HG03280 (cell line): ENCODE results near the gene KCNJ9.

Source experiments
- ATAC-seq: cut with Tn5 transposase; IDR thresholded peaks from one replicate; pipeline ENCODE4 v1.9.1; 2021; ENCODE audit warnings: mild to moderate bottlenecking, moderate library complexity; ENCODE audit not compliant: unreplicated experiment

Gene KCNJ9

DNA sequence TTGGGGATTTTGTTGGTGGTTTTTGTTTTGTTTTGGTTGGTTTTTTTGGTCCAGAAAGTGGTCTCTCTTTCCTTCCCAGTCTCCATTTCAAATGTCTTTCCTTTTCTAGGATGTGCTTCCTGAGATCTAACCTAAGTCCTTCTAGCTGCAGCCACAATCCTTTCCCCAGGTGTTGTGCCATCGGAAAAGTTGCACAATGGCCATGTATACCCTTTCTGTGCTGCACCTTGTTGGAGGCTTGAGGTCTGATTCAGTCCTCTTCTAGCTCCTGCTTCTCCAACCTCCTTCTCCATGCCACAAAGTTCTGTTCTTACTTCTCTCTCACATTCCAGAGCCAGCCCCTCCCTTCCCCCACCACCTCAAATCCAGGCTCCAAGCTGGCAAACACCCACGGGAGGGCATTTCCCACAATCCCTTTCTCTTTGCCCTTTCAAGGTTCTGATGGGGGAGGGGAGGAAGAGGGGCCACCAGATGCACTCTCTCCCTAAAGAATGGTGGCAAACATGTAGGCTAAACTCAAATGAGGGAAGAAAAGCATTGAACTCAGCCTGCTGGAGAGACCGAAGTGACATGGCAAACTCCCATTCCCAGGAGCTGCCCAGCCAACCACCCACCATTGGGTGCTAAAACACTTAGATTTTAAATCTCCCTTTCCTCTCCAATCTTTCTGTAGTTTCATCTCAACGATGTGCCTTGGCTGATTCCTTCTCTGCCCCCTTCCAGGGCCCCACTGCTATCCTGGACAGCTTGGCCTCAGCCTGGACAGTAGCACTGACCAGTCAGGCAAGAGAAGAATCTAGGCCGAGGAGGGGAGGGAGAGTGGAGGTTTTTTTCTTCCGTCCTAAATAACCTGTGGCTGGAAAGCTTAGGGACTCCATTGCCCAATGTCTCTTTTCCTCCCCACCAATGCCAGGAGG lies 14.3 kb upstream of the KCNJ9 start:
- no peak for ATAC-seq

DNA sequence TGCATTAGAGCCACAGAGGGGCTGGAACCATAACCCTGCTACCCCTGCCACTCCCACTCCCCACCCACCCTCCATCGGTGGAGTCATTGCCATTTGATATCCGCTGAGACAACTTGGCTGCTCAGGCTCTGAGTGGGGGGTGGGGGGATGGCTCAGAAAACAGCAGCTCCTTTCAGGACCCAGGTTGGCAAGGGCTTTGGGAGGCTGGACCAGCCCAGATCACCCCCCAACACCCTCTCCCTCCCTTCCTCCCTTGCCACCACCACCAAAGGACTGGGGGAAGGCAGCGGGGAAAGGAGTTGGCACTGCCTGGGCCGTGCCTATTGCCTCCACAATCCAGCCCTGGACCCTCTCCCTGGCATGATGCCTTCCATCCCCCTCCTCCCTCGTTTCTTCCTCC lies 13.1 kb upstream of the KCNJ9 start:
- no peak for ATAC-seq

DNA sequence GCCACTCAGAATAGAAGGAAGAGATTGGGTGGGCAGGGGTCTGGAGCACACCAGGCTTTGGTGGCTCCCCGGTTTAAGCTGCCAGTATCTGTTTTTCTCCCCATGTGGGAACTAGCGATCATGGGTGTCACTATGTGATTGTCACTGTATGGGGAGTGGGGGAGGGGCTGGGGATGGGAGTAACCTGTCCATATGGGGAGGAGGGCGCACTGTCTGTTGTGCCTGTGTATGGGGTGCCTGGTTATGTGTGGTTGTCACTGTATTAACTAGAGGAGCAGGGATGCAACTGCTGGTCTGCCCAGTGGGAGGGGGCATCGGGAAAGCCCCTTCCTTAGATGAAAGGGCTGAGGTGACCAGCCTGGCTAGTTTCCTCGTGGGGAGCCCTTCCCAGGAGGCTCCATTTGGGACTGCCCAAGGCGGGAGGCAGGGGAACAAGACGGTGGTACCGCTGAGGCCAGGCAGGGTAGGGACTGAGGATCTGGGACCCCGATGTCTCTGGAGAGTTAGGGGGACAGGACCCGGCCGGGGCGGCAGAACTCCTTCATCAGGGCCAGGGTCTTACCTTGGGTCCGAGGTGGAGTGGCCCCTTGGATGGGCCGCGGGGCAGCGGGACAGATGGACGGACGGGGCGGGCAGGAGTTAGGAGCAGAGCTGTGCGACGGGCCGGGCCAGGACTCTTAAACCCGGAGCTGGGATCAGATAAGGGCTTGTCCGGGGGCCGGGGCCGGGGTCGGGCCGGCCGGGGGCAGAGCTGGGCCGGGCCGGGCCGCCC lies 11.7 kb upstream of the KCNJ9 start, which contains the start of gene KCNJ10:
KCNJ10 (minus strand) TSS at position 701 of the 772 bp plus-strand sequence. CDS start 27,628 bp downstream, outside the sequence.
- ATAC-seq = no peak

DNA sequence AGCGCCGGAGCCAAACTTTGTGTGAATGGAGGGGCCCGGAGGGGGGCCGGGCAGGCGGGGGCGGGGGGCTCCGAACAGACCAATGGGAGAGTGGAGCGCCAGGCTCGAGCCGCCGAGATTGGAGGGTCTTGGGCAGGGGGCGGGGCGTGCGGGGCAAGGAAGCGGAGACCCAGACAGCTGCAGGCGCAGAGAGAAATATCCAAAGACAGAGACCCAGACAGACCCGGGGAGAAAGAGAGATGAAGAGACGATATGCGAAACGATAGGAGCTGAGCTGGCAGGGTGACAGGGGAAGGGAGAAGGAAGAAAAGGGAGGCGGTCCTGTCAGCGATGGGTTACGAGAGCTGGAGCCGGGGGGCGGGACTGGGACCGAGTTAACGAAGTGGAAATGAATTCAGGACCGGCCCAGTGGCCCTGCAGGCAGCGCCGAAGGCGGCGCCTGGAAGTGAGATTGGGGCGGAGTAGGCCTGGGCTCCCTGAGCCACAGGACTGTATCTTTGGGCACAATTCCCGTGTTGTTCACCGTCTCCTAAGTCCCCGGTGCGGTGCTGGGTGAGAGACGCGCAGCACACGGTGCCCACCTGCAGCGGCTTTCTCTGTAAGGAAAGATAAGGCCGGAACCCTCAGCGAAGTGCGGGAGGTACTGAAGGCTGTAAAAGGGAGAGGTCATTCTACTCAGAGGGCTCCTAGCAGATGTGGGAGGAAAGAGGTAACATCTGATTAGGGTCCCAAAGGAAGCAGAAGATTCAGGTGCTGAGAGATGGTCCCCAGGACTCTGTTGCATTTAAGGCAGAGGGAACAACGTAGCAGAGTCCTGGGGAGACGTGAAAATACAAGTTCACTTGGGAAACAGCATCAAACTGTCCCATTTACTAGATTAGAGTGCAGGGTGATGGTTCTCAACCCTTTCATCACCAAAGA lies 10.8 kb upstream of the KCNJ9 start:
- no peak for ATAC-seq

DNA sequence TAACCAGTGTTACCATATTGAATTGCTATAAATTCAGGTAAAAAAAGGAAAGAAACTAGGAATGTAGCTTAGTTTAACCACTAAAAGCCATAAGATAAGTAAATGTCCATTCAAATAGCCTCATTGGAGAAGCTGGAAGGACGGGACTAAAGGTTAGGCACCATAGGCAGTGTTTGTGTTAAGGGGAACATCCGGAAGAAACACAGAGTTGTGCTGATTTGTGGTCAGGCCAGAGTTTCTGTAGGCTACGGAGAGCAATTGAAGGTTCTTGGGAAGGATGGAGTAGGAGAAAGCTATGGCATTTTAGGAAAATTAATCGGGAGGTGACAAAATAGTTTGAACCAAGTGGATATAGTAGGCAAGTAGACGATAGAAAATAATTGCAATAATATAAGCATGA lies 10.0 kb upstream of the KCNJ9 start:
- no peak for ATAC-seq

DNA sequence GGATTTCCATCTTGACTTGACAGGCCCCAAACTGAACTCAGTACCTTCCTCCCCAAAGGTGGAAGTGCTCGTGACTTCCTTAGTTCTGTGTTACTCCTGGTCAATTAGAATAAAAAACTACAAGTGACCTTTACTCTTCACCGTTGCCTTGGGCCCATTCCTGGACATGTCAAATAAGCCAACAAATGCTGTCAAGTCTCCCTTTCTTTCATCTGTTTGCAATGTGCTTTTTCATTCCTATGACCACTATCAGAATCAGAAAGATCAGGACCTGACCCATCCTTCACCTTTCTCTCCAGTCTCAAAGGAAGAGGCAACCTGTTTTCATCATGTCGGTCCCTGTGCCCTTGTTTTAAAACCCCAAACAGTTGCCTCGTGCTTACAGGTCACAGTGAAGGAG lies 6.5 kb upstream of the KCNJ9 start:
- ATAC-seq = no peak

DNA sequence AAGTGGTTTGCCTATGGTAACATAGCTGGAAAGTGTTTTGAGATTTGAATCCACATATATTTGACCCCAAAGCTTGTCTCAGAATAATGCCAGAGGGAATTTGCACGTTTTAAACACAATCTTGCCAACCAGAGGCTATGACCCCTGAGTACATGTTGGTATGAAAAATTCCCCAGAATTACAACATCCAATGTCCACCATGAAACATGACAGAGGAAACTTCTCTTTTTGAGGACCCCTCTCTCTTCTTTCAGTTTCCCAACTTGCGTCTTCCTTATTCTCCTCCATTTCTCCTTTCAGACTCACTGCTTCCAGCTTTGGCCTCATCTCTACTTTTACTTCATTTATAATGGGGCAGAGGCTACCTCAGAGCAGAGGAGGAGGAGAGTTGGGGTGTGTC lies 5.5 kb upstream of the KCNJ9 start:
- ATAC-seq = no peak

DNA sequence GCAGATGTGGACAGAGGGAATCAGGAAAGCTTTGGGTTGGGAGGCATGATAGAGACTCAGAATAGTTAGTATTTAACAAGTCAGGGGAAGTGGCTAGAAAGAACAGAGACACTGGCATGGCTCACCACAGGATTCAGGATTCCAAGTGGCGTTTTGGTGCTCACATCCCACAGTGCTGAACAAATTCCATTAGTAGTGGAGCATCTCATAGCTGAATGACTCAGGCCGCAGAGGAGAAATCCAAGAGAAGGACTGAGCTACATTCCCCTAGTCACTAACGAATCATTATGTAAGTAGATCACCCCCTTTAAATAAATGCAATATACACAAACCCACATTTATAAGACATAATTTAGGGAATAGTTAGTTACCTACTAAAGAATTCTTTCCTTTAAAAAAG lies 5.0 kb upstream of the KCNJ9 start:
- no peak for ATAC-seq

DNA sequence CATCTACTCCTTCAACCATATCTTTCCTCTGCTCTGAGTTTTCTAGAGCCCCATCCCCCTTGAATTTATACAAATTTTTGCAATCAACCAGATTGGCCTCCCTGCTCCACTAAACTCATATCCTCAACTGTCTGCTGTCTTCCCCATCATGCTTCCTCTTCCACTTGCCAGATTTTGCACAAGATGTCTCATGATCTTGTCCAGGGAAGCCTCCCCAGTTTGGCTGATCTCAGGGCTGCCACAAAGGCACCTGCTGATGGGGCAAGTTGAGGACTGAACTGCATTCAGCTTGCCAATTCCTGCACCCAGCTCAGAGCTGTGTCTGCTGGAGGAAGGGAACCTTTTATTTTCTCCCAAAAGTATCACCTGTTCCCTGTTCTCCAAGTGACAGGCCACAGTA lies 3.9 kb upstream of the KCNJ9 start:
- ATAC-seq = no peak

DNA sequence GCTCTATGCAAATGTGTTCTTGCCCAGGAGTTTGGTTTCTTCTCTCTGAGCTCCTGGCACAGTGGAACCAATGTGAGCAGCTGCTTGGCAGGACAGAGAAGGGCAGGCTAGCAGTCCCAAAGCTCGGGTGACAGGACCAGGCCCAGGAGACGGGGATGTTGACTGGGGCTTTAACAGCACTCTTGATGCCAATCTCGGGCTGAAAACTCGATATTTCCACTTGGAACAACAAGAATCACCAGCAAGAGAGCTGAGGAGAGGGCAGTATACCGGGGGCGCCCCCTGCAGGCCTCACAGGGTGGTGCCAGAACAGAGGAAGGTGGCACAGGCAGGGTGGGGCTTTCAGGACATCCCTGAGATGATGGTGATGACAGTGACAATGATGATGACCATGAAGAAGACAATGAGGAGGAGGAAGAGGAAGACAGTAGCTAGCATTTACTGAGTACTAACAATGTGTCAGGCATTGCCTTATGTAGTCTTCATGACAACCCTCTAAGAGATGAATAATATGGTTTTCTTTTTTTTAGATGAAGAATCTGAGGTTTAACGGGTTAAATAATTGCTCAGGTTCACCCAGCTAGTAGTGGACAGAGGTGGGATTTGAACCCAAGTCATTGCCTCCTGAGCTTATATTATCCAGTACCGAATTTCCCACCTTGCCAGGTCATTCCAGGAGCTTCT lies 2.7 kb upstream of the KCNJ9 start:
- ATAC-seq = peak; percentile 84

DNA sequence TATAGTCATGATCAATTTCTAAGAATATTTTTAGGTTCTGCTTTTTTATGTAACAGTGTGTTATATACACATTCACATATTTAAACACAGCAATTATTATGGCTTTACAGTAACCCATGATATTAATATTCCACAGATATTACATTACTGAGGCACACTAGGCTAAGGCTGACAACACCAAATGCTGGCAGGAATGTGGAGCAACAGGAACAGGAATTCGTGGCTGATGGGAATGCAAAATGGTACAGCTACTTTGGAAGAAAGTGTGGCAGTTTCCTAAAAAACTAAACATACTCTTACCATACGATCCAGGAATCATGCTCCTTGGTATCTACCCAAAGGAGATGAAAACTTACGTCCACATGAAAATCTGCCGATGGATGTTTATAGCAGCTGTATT lies 1.9 kb upstream of the KCNJ9 start:
- ATAC-seq = no peak

DNA sequence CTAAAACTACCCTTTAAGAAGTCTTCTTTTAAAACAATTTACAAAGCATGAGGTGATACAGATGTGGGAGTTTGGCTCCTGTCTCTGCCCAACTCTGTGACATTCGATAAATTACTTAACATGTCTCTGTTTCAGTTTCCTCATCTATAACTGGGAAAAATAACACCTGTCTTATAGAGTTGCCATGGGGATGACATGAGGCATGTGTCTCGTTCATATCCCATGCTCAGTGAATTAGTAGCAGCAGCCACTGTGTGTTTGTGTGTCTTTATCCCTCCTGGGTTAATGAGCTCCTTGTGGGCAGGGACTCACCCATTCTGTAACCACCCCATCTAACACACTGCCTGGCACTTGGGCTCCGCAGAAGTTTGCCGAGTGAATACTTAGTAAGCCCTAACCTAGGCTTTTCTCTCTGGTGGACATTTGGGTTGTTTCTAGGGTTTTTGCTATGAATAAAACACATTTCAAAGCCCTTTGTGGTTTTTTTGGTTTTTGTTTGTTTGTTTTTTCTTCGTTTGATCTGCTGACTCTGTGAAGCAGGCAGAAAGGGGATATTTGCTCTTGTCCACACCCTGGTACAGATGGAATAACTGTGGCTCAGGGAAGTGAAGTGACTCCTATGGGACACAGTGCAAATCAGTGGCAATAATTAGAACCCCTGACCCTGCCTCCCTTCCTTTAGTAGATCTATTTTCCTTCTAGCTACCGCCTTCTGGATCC lies 797 bp upstream of the KCNJ9 start:
- ATAC-seq = no peak

DNA sequence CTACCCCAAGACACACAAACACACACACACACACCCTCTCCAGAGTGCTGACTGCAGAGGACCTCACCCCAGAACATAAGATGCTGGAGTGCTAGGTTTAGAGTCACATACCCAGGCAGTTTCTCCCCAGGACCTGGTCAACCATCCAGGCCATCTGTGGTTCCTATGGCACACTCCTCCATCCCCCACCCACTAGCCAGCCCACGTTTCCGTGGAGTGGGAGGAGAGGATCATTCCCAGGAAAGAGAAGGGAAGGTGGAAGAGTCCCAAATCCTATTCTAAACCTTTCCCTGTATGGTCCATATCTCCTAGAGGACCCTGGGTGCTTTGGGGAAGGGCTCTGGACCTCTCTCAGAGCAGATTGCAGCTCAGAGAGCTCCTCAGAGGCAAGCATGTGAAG lies 1.1 kb downstream of the KCNJ9 start:
- no peak for ATAC-seq

DNA sequence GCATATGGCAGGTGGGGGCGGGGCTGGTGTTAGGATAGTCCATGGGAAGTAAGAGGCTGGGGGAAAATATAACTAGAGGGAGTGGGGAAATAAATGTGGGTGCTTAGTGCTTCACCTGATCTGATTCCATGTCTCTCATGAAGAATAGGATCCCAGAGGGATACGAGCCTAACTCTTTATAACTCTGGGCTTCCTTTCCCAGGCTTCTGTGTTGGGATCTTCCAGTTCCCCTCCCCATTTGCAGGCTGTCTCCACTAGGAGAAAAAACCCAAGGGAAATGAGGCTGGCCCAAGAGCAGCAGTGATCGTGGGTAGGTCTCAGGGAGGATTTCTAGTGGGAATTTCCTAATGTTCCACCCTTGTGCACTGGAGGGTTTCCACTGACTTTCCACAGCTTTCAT lies 1.6 kb downstream of the KCNJ9 start:
- no peak for ATAC-seq

DNA sequence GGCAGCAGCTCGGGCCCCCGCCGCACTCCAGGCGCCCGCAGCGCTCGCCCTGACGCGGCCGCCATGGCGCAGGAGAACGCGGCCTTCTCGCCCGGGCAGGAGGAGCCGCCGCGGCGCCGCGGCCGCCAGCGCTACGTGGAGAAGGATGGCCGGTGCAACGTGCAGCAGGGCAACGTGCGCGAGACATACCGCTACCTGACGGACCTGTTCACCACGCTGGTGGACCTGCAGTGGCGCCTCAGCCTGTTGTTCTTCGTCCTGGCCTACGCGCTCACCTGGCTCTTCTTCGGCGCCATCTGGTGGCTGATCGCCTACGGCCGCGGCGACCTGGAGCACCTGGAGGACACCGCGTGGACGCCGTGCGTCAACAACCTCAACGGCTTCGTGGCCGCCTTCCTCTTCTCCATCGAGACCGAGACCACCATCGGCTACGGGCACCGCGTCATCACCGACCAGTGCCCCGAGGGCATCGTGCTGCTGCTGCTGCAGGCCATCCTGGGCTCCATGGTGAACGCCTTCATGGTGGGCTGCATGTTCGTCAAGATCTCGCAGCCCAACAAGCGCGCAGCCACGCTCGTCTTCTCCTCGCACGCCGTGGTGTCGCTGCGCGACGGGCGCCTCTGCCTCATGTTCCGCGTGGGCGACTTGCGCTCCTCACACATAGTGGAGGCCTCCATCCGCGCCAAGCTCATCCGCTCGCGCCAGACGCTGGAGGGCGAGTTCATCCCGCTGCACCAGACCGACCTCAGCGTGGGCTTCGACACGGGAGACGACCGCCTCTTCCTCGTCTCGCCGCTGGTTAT lies 2.8 kb downstream of the KCNJ9 start:
- no peak for ATAC-seq

DNA sequence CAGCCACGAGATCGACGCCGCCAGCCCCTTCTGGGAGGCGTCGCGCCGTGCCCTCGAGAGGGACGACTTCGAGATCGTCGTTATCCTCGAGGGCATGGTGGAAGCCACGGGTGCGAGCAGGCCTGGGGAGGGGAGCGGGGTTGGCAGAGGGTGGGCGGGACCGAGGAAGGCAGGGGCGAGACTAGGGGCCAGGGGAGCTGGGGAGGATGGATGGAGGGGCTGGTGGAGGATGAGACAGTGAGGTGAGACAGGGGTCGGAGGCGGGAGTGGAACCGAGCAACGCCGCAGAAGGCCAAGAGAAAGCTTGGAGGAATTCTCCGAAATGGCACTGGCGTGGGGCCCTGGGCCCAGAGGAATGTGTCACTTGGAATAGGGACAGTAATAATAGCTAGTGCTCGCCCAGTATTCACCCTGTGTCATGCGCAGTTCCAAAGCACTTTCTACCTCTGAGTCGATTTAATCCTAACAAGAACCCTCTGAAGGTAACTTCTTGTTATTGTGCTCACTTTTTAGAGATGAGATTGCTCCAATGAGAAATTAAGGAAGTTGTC lies 3.5 kb downstream of the KCNJ9 start:
- no peak for ATAC-seq

DNA sequence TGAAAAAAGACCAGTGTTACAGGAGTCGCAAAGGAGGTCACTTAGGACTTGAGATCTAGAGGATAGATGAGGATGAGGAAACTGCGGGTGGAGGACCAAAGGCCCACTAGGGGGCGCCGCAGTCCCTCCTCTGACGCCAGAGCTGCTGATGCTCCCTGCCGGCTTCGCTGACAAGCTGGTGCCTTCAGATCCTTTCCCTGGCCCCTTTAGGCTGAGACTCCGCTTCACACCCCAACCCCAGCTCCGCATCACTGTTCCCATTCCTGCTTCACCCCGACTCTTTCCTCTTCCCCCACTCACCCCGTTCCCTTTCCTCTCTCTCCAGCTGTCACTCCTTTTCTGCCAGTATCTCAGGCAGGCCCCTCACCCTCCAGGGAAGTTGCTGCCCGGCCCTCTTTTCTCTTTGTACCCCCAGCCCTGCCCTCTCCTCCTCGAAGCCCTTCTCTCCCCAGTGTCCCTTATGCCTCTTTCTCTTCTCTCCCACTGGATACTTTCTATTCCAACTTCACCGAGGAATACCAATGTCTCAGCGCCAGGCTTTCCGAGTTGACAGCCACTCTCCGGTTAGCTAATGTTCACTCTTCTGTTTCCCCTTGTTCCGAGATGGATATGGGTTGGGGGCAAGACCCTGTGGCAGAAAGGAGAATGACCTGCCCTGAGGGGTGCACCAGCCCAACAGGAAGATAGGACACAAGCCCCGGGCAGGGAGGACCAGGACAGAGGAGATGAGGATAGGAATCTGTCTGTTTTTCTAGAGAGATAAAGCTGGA lies 4.5 kb downstream of the KCNJ9 start:
- ATAC-seq = no peak

DNA sequence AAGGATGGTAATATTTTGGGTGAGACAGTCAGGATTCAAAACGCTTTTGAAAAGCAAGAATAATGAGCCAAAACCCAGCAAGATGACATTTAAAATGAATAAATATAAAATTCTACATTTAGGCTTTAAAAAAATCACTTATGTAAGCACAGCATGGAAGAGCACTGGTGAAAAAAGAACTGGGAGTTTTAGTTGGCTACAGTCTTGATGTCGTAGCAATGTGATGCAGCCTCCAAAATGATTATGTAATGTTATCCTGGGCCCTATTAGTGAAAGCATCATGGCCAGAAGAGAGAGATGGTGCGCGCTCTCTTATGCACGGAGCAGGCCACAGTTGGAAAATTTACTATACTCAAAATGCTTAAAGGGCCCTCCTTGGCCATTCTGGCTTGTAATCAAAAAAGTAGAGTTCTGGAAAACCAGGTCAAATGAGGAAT lies 5.1 kb downstream of the KCNJ9 start:
- no peak for ATAC-seq
